OCI-LY3 (cell line): ENCODE measurements around the gene SLC66A2.

ENCODE experiments used
- CTCF ChIP-seq: fragments of 200-600, 300-600 bp; sonication (generic); IDR thresholded peaks from 2 replicates; pipeline ENCODE4 v1.5.1; 2014; ENCODE audit warnings: antibody characterized with exemption, low read length, low read depth
- EZH2phosphoT487 ChIP-seq: fragments of 200-600 bp; shearing (Covaris generic); IDR thresholded peaks from 2 replicates; pipeline ENCODE4 v1.6.1; 2018; ENCODE audit warnings: antibody characterized with exemption, mixed run types, low read depth

DNA sequence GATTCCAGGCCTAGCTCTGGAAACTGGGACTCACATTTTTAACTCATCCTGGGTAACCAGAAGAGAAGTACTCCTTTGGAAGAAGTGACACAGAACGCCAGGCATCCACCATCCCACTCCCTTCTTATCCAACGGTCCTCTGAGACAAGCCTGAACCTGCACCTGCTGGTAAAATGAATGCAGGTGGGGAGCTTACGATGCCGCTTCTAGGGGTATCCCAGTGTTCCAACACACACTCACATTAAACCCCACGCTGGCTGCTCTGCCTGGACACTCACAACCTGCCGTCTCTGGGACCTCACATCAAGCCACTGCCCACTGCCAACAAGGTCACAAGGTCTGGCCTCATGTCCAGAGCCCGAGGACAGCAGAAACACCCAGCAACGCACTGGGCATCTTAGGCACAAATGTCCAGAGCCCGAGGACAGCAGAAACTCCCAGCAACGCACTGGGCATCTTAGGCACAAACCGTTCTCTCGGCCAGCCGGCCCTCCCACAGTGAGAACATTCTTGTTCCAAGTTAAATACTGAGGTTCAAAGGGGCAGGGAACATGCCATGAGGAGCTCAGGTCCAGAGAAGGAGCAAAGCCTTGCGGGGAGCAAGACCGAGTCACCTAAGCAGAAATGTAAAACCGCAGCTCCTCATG is 9.9 kb downstream of the SLC66A2 start:
- TF ChIP-seq CTCF, result no peak
- no peak for TF ChIP-seq EZH2phosphoT487
